Cardiac septum (tissue), 1 donor: ENCODE data around the gene EXOC5. TPM values are rescaled to one million over a fixed set of nuclear protein-coding genes. Genes with fewer than 3 reads are reported as not detected.

Experiments
- DNase-seq: peaks from one replicate; pipeline ENCODE4 v3.0.0-alpha.2; 2020; ENCODE audit warnings: low spot score
- intact Hi-C: fragments of 100-400 bp; cut with DNase I; formaldehyde crosslinking; loops from one replicate; pipeline ENCODE4 v1.14.0; 2022
- total RNA-seq: library from RNA; stranded (reverse); fragmentation: NEBNext Ultra II Directional; extraction: Animal tissue kit (Norgen Biotek cat#: 25700); gene quantifications from one replicate; pipeline ENCODE4 v1.2.1, GENCODE V29; 2021
- donor health status: DM: no; HTN: no; CAD: no.

Gene EXOC5
- total RNA-seq, 1 donor from 2014 or later: 60.9 TPM

GRCh38 chr14:57179273-57179672 lies 89.4 kb downstream of the EXOC5 start:
- no peak for DNase-seq
- intact Hi-C loops: no loop called here

GRCh38 chr14:57174466-57174865 lies 94.2 kb downstream of the EXOC5 start:
- no peak for DNase-seq
- intact Hi-C loops: no loop called here

- intact Hi-C loops: no loop called here
- no peak for DNase-seq
Observed at GRCh38 chr14:57171903-57172302, 96.8 kb downstream of the EXOC5 start.

GRCh38 chr14:57171363-57171762 lies 97.3 kb downstream of the EXOC5 start:
- intact Hi-C loops: no loop called here
- no peak for DNase-seq

GRCh38 chr14:57169901-57170300 lies 98.8 kb downstream of the EXOC5 start:
- intact Hi-C loops: no loop called here
- no peak for DNase-seq

GRCh38 chr14:57168138-57168679 lies 100.5 kb downstream of the EXOC5 start:
- DNase-seq: no peak
- intact Hi-C loops: no loop called here

GRCh38 chr14:57161583-57162234 lies 107.0 kb downstream of the EXOC5 start:
- DNase-seq: no peak
- intact Hi-C loops: no loop called here

GRCh38 chr14:57160333-57160732 lies 108.4 kb downstream of the EXOC5 start:
- intact Hi-C loops: no loop called here

GRCh38 chr14:57153286-57153685 lies 115.4 kb downstream of the EXOC5 start:
- intact Hi-C loops: no loop called here
- no peak for DNase-seq

More at GRCh38 chr14:57160333-57160732, 108.4 kb downstream of the EXOC5 start:
- no peak for DNase-seq

Other genes with a start within 250 kb of the EXOC5 start
- 49.6 TPM for gene AP5M1, start 66 bp upstream of the EXOC5 start, total RNA-seq
- 21.8 TPM for gene NAA30, start 121.7 kb upstream of the EXOC5 start, total RNA-seq
- gene CCDC198, start 225.0 kb upstream of the EXOC5 start, total RNA-seq: not detected